GM19240 (cell line): ENCODE measurements around the gene PCK1.

ENCODE experiments used
- DNase-seq: peaks from one replicate; pipeline ENCODE4 v3.0.0; 2011; ENCODE audit warnings: low spot score; ENCODE audit not compliant: insufficient read length

PCK1 gene

DNA sequence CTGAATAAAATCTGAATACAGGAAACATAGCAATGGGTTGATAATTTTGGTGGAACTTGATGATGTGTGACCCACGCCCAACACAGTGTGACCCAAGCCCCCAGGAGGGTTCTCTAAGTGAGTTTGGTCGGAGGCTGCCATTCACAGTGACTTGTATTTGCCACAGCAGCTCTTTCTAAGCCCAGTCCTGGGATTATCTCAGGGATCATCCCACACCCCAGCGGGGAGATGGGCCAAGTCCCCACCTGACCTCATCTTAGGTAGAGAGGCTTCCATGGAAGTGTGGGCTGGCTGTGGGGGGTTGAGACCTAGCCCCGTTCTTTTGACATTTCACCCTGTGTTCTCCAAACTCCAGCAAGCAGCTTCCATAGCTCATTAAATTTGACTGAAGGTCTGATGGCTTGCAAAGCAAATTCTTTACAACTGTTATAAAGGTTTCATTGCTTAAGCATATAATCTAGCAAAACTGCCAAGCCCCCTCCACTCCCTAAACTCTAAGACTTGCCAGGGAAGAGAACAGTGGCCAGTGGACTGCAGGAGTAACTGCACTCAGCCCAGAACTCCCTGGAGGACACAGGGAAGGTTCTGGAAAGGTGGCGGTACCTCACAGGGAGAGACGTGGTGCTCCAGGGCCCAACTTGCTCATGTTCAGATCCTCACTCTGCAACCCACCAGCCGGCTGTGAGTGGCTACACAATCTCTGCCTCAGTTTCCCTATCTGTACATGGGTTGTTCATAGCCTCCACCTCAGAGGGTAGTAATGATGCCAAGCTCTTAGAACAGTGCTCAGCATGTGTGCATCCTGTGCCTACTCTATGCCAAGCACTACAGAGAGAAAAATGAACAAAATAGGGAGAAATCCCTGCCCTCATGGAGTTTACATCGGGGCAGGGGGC lies 1.0 kb upstream of the PCK1 start:
- DNase-seq, result no peak

- DNase-seq, result no peak
Measured at GRCh38 chr20:57561356-57562279, 708 bp downstream of the PCK1 start.

- DNase-seq, result no peak
Measured at GRCh38 chr20:57562541-57563465, 1.9 kb downstream of the PCK1 start.

DNA sequence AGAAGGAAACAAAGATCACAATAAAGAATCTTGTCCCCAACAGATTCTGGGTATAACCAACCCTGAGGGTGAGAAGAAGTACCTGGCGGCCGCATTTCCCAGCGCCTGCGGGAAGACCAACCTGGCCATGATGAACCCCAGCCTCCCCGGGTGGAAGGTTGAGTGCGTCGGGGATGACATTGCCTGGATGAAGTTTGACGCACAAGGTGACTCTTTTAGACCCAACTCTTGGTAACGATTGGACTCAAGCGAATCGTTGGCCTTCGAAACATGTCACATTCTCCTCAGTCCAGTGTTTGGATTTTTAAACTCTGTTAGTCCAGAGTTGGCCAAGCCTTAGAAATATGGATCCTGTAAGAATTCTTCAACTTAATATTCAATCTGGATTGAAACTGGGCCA lies 2.6 kb downstream of the PCK1 start:
- DNase-seq, result no peak

- DNase-seq, result no peak
Measured at GRCh38 chr20:57564180-57564802, 3.4 kb downstream of the PCK1 start.

- no peak for DNase-seq
Measured at GRCh38 chr20:57564951-57565642, 4.2 kb downstream of the PCK1 start.

- no peak for DNase-seq
Measured at GRCh38 chr20:57566399-57566798, 5.5 kb downstream of the PCK1 start.

GRCh38 chr20:57566803-57567459 lies 6.0 kb downstream of the PCK1 start:
- DNase-seq, result no peak

DNA sequence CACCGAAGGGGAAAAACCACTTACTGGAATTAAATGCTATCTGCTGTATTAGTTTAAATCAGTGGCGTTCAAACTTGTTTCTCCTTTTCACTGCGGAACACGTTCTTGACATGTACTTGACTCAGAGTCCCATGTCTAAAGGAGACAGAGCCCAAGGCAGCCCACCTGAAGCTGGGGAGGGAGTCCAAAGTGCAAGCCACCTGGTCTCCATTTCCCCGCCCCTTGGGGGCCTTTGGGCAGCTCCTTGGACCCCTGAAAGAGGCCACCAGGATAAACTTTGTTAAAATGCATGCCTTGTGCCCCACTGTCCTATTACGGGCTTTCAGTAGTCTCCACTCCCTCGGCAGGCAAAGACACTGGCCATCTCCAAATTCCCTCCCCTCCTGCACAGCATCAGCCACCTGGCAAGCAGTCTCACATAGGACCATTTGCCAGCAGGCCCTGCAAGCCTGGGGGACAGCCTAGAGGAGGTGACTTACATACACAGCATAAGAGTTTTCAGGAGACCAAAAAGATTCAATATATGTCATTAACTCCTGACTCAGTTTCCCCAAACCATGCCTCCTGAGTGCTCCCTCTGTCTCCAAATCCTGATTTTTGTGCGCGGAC lies 6.7 kb downstream of the PCK1 start:
- DNase-seq, result no peak

- no peak for DNase-seq
Measured at GRCh38 chr20:57568088-57568896, 7.4 kb downstream of the PCK1 start.

- no peak for DNase-seq
Measured at GRCh38 chr20:57568960-57569359, 8.1 kb downstream of the PCK1 start.

DNA sequence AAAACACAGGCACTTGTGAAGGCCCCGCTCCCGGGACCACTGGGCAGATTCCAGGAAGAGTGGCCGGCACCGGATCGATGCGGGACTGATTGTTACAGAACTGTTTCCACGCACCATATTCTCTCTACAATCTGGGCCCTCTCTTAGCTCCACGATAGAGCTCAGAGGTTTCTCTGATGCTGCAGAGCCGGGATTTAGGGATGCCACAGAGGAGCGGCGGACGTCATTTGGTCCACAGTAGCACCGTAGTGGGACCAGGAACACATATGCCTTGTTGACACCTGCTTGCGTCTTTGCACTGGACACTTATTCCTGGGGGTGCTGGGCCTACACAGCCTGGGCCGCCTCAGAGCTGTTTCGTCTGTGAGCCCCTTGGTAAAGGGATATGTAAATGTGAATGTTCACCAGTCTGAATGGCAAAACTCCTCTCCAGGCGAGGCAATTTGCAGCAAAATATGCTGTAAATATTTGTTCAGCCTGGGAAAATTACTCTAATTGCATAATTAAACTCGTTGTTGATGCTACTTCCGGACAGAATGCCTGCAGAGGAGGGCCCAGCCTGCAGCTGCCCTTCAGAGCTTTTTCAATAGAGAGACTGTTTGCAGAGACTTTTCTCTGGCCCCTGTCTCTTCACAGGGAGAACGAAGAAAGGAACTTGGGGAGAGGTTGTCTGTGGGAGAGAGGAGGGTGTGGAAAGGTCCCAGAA lies 9.4 kb downstream of the PCK1 start:
- DNase-seq, result no peak

DNA sequence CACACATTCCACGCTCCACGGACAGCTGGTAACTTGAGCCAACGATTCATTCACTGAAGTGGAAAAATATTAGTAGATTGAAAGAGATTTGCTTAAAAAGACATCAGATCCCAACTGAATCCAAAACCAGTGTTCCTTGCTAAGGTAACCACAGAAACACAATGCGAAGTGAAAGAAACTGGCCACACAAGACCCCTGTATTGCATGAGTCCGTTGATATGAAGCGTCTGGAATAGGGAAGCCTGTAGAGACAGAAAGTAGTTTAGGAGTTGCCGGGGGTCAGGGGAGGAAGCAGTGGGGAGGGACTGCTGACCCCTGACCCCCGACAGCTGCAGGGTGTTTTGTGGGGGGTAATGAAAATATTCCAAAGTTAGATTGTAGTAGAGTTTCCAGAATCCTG lies 10.0 kb downstream of the PCK1 start:
- no peak for DNase-seq

GRCh38 chr20:57571782-57572416 lies 11.0 kb downstream of the PCK1 start:
- no peak for DNase-seq

GRCh38 chr20:57573242-57573641 lies 12.3 kb downstream of the PCK1 start:
- DNase-seq, result no peak

- no peak for DNase-seq
Measured at GRCh38 chr20:57573894-57574293, 13.0 kb downstream of the PCK1 start.

GRCh38 chr20:57574954-57575353 lies 14.0 kb downstream of the PCK1 start:
- DNase-seq, result no peak
